Adipocyte (in vitro differentiated cells): Measurements from ENCODE around the gene TECPR1.
A peak's percentile ranks its signal among the peaks of the same experiment; 100 is the strongest.

ENCODE experiments used
- DNase-seq: peaks from one replicate; pipeline ENCODE4 v3.0.0-alpha.2; 2015; ENCODE audit warnings: low read depth
- H3K27me3 ChIP-seq: replicated peaks from 2 replicates; pipeline ENCODE4 v1.7.0; 2013; ENCODE audit warnings: mild to moderate bottlenecking, low read length, moderate library complexity; ENCODE audit not compliant: control insufficient read depth, insufficient read depth
- H3K36me3 ChIP-seq: 2 replicates; pipeline ENCODE4 v1.7.0; 2013; ENCODE audit warnings: low read length, mild to moderate bottlenecking, moderate library complexity; ENCODE audit not compliant: control insufficient read depth, insufficient read depth, severe bottlenecking
- H3K4me1 ChIP-seq: 2 replicates; pipeline ENCODE4 v1.7.0; 2013; ENCODE audit warnings: mild to moderate bottlenecking, low read length, moderate library complexity; ENCODE audit not compliant: control insufficient read depth, insufficient read depth
- H3K4me3 ChIP-seq: 2 replicates; pipeline ENCODE4 v1.7.0; 2013; ENCODE audit warnings: mild to moderate bottlenecking, low read length, moderate library complexity
- H3K9ac ChIP-seq: 2 replicates; pipeline ENCODE4 v1.7.0; 2013; ENCODE audit warnings: mild to moderate bottlenecking, low read length, moderate library complexity
- H3K9me3 ChIP-seq: 2 replicates; pipeline ENCODE4 v1.7.0; 2013; ENCODE audit warnings: mild to moderate bottlenecking, low read length, moderate library complexity; ENCODE audit not compliant: control insufficient read depth

TECPR1 gene

GRCh38 chr7:98254951-98255610 lies 3.0 kb upstream of the TECPR1 start:
- Histone ChIP-seq H3K36me3 (peaks cover 10% of the 10 kb centered on the region), H3K9ac (no peak overlapping the region), H3K4me3 (no peak overlapping the region), H3K27me3 (no peaks in the 10 kb centered on the region), H3K9me3 (no peaks in the 10 kb centered on the region), H3K4me1 (peaks cover 18% of the 10 kb centered on the region)
- no peak for DNase-seq

GRCh38 chr7:98254516-98254915 lies 2.5 kb upstream of the TECPR1 start:
- H3K4me3 ChIP-seq: no peak overlapping the region
- H3K9me3 ChIP-seq: no peaks in the 10 kb centered on the region
- H3K27me3 ChIP-seq: no peaks in the 10 kb centered on the region
- H3K36me3 ChIP-seq: peaks cover 10% of the 10 kb centered on the region
- DNase-seq: no peak
- H3K9ac ChIP-seq: no peak overlapping the region
- peaks cover 18% of the 10 kb centered on the region for H3K4me1 ChIP-seq

GRCh38 chr7:98252425-98253054 lies 508 bp upstream of the TECPR1 start:
- Histone ChIP-seq H3K36me3 (peaks cover 13% of the 10 kb centered on the region), H3K9me3 (no peaks in the 10 kb centered on the region), H3K27me3 (no peaks in the 10 kb centered on the region), H3K4me1 (peaks cover 18% of the 10 kb centered on the region), H3K4me3 (peak overlapping the region; percentile 97), H3K9ac (peak overlapping the region; percentile 91)
- DNase-seq: peak; percentile 38

GRCh38 chr7:98251231-98251600 lies 816 bp downstream of the TECPR1 start:
- peak overlapping the region; percentile 91 for H3K9ac ChIP-seq
- H3K36me3 ChIP-seq: peaks cover 8% of the 10 kb centered on the region
- peak overlapping the region; percentile 97 for H3K4me3 ChIP-seq
- peaks cover 18% of the 10 kb centered on the region for H3K4me1 ChIP-seq
- no peaks in the 10 kb centered on the region for H3K9me3 ChIP-seq
- DNase-seq: no peak
- no peaks in the 10 kb centered on the region for H3K27me3 ChIP-seq

GRCh38 chr7:98250789-98251188 lies 1.2 kb downstream of the TECPR1 start:
- no peak overlapping the region for H3K9ac ChIP-seq
- peaks cover 18% of the 10 kb centered on the region for H3K4me1 ChIP-seq
- no peak for DNase-seq
- H3K27me3 ChIP-seq: no peaks in the 10 kb centered on the region
- peaks cover 8% of the 10 kb centered on the region for H3K36me3 ChIP-seq
- H3K4me3 ChIP-seq: no peak overlapping the region
- no peaks in the 10 kb centered on the region for H3K9me3 ChIP-seq

GRCh38 chr7:98249106-98249505 lies 2.9 kb downstream of the TECPR1 start:
- peaks cover 18% of the 10 kb centered on the region for H3K4me1 ChIP-seq
- peaks cover 7% of the 10 kb centered on the region for H3K36me3 ChIP-seq
- H3K9ac ChIP-seq: no peak overlapping the region
- no peak overlapping the region for H3K4me3 ChIP-seq
- no peak for DNase-seq
- H3K27me3 ChIP-seq: no peaks in the 10 kb centered on the region
- no peaks in the 10 kb centered on the region for H3K9me3 ChIP-seq

- Histone ChIP-seq H3K9me3 (no peaks in the 10 kb centered on the region), H3K27me3 (no peaks in the 10 kb centered on the region), H3K4me1 (peaks cover 16% of the 10 kb centered on the region), H3K4me3 (no peak overlapping the region), H3K36me3 (peaks cover 10% of the 10 kb centered on the region), H3K9ac (no peak overlapping the region)
- no peak for DNase-seq
Measured at GRCh38 chr7:98248156-98248555, 3.9 kb downstream of the TECPR1 start.

GRCh38 chr7:98244871-98245270 lies 7.2 kb downstream of the TECPR1 start:
- Histone ChIP-seq H3K4me1 (no peaks in the 10 kb centered on the region), H3K36me3 (peaks cover 16% of the 10 kb centered on the region), H3K4me3 (no peak overlapping the region), H3K9me3 (no peaks in the 10 kb centered on the region), H3K27me3 (no peaks in the 10 kb centered on the region), H3K9ac (no peak overlapping the region)
- DNase-seq: no peak

- Histone ChIP-seq H3K9ac (no peak overlapping the region), H3K27me3 (no peaks in the 10 kb centered on the region), H3K36me3 (peaks cover 17% of the 10 kb centered on the region), H3K4me1 (no peaks in the 10 kb centered on the region), H3K9me3 (no peaks in the 10 kb centered on the region), H3K4me3 (no peak overlapping the region)
- no peak for DNase-seq
Measured at GRCh38 chr7:98242934-98243333, 9.1 kb downstream of the TECPR1 start.

GRCh38 chr7:98242342-98242741 lies 9.7 kb downstream of the TECPR1 start:
- H3K27me3 ChIP-seq: no peaks in the 10 kb centered on the region
- H3K9ac ChIP-seq: no peak overlapping the region
- H3K4me3 ChIP-seq: no peak overlapping the region
- H3K4me1 ChIP-seq: no peaks in the 10 kb centered on the region
- peaks cover 15% of the 10 kb centered on the region for H3K36me3 ChIP-seq
- no peaks in the 10 kb centered on the region for H3K9me3 ChIP-seq
- DNase-seq: no peak

GRCh38 chr7:98241674-98242241 lies 10.3 kb downstream of the TECPR1 start:
- Histone ChIP-seq H3K9ac (no peak overlapping the region), H3K4me3 (no peak overlapping the region), H3K4me1 (no peaks in the 10 kb centered on the region), H3K27me3 (no peaks in the 10 kb centered on the region), H3K36me3 (peaks cover 15% of the 10 kb centered on the region), H3K9me3 (no peaks in the 10 kb centered on the region)
- no peak for DNase-seq
